PC-3 (cell line): ENCODE data around the gene CRADD. TPM values are rescaled to one million over a fixed set of nuclear protein-coding genes. Genes with fewer than 3 reads are reported as not detected.

ENCODE experiments used
- total RNA-seq: library from RNA; depleted of rRNA; stranded (reverse); fragments of >200 nt; gene quantifications from 2 replicates; pipeline ENCODE4 v1.2.3, GENCODE V29; 2014; rRNA removed

Gene CRADD
- total RNA-seq, 1 experiment from 2014 or later: 11.4 TPM

Other genes starting within 250 kb of the CRADD start
- 128 and 205 TPM in 2 replicates for gene UBE2N, start 235.4 kb upstream of the CRADD start, total RNA-seq
- gene MRPL42, start 209.9 kb upstream of the CRADD start, total RNA-seq: 69.6 and 119 TPM in 2 replicates
- 28.9 and 43.1 TPM in 2 replicates for gene SOCS2, start 104.7 kb upstream of the CRADD start, total RNA-seq